GM13976 (cell line): ENCODE measurements around the gene AGAP1.

Source experiments
- DNase-seq: peaks from one replicate; pipeline ENCODE4 v3.0.0; 2012; ENCODE audit warnings: low spot score
- in situ Hi-C: fragments of 300-500 bp; cut with MboI; formaldehyde crosslinking; loops from one replicate; pipeline ENCODE4 v1.12.0; 2022; ENCODE audit warnings: low sequenced_read_pairs, mixed read lengths, inconsistent platforms; ENCODE audit not compliant: unreplicated experiment
- TF ChIP-seq, protein P1 (sequence below): IDR thresholded peaks from 2 replicates; pipeline ENCODE4 v1.5.1; 2012; ENCODE audit warnings: borderline replicate concordance, mild to moderate bottlenecking; ENCODE audit not compliant: insufficient read depth; ENCODE audit errors: extremely low read depth, missing control alignments, control extremely low read depth

AGAP1 gene

DNA sequence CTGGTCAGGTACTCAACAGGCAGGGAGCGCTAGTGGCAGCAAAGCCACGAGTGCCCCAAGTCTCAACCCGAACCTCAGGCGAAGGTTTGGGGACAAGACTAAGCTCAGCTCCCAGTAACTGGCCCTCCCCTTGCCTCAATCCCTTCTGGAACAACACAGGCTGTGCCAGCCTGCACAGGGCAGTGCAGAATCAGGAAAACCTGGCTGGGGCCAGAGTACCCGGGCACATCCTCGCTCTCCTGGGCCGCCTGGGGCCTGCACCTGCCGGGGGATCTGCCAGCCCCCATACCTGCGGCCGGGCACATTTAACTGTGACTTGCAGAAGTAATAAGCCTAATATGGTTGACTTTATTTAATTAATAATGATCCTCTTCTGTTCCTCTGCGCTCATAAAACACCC, 613.7 kb downstream of the AGAP1 start:
- in situ Hi-C loops: no loop called here
- TF ChIP-seq, protein P1, sequence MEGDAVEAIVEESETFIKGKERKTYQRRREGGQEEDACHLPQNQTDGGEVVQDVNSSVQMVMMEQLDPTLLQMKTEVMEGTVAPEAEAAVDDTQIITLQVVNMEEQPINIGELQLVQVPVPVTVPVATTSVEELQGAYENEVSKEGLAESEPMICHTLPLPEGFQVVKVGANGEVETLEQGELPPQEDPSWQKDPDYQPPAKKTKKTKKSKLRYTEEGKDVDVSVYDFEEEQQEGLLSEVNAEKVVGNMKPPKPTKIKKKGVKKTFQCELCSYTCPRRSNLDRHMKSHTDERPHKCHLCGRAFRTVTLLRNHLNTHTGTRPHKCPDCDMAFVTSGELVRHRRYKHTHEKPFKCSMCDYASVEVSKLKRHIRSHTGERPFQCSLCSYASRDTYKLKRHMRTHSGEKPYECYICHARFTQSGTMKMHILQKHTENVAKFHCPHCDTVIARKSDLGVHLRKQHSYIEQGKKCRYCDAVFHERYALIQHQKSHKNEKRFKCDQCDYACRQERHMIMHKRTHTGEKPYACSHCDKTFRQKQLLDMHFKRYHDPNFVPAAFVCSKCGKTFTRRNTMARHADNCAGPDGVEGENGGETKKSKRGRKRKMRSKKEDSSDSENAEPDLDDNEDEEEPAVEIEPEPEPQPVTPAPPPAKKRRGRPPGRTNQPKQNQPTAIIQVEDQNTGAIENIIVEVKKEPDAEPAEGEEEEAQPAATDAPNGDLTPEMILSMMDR: no peak
- DNase-seq: no peak

DNA sequence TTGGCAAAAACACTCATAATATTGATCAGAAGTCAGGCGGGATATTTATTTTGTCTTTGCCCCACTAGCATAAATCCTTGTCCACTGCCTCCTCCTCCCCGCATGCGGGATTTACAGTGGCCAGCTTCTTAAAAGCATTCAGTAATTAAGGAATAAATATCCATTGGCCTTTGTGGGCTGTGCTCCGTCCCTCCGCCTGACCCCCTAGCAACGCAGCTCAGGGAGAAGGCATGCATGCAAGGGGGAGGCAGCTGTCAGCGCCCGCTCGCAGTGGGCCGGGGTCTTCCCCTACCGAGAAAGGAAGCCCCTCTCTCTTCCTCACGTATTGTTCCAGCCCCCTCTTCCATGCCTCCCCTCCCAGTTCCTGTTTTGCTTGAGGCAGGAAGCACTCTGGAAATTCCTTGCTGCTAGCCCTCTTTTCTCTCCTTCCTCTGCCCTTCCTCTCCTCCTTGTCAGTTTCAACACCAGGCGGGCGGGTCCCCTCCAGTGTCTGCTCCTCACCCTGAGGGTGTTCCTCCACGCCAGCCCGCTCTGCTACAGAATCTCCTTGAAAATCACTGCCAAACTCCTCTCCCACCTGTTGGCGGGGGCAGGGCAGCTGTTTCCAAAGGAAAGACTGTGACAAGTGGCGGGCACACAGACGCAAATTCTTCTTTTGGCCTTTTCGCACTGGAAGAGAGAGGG, 614.2 kb downstream of the AGAP1 start:
- no peak for DNase-seq
- in situ Hi-C loops: no loop called here
- TF ChIP-seq, protein P1: no peak

DNA sequence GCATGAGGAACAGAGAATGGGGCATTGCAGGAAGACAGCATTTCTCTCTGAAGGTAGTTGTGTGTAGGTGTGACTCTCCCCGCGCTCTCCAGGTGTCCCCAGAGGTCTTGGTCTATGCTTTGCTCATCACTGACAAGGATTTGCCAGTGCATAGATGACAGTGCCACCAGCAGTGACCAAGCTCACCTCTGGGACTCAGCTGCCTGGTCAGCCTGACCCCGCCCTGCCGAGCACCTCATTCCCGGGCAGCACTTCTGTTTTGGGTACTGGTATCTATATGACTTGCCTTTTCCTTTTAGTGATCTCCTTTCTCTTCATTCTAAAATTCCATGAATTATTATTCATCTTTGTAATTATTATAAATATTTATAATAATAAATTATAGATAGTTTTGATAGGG, 615.2 kb downstream of the AGAP1 start:
- in situ Hi-C loops: no loop called here
- DNase-seq: no peak
- TF ChIP-seq, protein P1: no peak

DNA sequence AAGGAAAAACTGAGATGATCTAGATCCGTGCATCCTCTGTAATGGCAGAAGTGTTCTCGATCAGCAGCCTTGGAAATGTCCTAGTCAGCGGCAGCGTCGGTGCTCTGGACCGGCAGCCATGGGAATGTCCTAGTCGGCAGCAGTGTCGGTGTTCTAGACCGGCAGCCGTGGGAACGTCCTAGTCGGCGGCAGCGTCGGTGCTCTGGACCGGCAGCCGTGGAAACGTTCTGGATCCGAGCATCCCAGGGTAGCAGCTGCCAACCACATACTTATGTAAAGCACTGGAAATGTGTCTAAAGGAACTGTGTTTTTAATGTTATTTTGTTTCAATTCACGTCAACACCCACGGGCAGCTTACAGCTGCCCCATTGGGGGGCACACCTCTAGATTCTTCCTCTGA, 615.6 kb downstream of the AGAP1 start:
- TF ChIP-seq, protein P1: no peak
- in situ Hi-C loops: no loop called here
- no peak for DNase-seq

DNA sequence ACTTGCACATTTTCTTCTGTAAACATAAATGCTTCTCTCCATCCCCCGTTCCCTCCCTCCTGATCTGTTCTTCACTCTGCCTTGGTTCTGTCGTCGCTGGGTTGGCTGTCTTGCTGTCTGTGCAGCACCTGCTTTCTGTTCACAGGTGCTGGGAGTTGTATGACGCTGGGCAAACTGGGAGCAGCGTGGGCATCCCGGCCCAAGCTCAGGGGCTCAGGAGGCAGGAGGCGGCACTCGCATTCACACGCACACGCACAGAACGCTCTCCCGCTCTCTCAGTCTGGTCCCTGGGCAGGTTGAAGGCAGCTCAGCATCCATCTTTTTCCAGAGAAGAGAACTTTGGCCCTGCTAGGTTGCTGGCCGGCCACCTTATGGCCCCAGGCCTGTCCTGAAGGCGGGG, 618.6 kb downstream of the AGAP1 start:
- DNase-seq: no peak
- in situ Hi-C loops: no loop called here
- TF ChIP-seq, protein P1: no peak

DNA sequence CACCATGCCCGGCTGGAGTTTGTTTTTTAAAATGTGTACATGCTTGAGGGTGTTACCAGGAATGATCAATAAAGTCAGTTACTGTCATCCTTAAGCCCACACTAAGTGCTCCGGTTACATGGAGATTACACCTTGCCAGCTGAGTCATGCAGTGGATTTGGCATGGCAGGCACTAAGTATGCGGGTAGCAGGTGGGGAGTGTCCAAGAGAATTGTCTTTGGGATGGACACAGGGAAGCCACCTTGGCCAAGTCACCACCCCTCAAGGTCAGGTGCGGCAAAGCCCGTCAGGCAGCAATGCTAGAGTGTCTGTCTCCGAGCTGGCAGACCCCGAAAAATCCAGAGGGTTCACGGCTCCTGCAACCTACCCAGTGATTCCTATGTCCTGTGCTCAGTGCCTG, 619.6 kb downstream of the AGAP1 start:
- in situ Hi-C loops: no loop called here
- no peak for DNase-seq
- TF ChIP-seq, protein P1: no peak
